GM18951 (cell line): ENCODE results near the gene FSIP1.

Experiments
- POLR2A ChIP-seq: IDR thresholded peaks from 4 replicates; pipeline ENCODE4 v1.6.1; 2011; ENCODE audit warnings: mild to moderate bottlenecking; ENCODE audit not compliant: insufficient read length, insufficient read depth; ENCODE audit errors: extremely low read depth
- in situ Hi-C: fragments of 300-500 bp; cut with MboI; formaldehyde crosslinking; loops from one replicate; pipeline ENCODE4 v1.12.0; 2022; ENCODE audit warnings: low sequenced_read_pairs, mixed read lengths, inconsistent platforms; ENCODE audit not compliant: unreplicated experiment

Gene FSIP1

DNA sequence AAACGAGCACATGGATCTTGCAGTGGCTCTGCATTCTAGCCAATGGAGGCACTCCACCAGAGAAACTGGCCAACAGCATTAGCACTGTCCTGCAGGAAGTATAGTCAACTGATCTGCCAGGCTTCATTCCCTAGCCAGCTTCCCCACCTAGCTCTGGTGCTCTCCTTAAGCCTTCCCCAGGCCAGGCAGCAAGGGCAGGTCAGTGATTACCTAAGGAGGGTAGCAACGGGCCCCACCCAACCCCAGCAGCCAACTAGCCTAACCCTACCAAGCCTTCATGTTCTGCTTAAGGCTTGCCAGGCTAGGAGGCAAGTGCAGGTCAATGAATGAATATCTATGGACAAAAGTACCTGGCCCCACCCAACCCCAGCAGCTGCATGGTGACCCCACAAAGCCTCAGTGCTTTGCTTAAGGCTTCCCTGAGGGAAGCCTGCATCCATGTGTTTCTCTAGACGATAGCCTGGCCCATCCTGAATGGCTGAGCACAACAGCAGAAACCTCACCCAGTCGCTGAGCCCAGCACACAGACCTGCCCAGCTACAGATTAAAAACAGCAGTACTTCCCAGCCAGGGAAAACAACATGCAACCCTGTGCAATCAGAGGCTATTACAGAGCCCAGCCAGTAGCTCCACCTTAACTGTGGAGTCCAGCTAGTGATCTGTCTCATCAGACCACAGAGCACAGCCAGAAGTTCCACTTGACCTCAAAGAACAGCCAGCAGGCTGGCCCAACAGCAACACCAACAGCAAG is 173.3 kb downstream of the FSIP1 start:
- in situ Hi-C loops = no loop called here
- no peak for TF ChIP-seq POLR2A

DNA sequence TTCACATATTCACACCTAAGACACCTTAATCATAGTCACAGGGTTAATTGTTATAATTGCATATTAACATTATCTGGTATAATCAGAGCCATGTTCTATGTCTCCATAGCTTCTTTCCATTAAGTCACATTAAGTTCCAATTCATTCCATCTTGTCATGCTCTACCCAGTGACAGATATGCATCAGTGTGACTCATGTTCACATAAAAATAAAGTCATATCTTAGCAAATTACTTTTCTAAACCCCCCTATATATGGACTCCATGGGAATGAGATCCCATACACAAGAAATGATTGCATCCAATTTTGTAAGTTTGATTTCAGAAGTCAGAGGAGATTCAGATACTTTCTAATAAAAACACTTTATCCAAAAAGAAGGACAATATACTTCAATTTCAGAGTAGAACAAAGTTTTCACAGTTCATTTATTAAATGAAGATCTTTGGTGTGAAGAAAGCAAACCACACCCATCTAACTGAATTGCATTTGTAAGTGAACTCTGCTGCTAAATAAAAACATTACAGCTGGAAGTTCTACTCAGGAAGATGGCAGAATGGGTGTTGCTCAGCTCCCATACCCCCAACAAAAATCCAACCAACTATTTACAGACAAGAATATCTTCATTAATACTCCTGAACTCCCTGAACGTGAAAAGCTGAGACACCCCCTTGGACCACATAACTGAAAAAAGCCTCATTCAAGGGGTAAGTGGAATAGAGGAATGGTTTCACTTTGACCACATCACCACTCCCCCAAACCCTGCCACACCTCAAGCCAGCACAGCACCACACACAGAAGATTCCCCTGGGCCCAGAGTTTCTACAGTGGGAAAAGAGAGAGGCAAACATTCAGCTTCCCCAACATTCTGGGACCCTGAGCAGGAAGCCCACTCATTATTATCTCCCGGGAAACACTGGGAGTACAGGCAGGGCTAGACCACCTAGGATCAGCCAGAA is 174.2 kb downstream of the FSIP1 start:
- no peak for TF ChIP-seq POLR2A
- in situ Hi-C loops = no loop called here

DNA sequence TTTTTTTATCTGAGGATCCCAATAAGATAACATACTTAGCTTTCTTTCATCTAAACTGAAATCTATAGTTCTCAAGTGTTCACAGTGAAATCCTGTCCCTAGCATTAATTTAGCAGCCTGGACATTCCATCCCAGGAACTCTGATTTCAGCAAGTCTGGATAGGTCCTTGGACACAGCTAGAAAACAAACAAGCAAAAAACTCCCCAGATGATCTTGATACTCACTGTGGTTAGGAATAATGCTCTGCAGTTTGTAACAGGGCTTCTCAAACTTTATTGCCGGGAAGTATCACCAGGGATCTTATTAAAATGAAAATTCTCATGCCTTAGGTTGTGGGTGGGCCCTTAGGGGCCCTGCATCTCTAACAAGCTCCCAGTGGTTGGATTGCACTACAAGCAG is 177.5 kb downstream of the FSIP1 start:
- in situ Hi-C loops = no loop called here
- TF ChIP-seq POLR2A = no peak

DNA sequence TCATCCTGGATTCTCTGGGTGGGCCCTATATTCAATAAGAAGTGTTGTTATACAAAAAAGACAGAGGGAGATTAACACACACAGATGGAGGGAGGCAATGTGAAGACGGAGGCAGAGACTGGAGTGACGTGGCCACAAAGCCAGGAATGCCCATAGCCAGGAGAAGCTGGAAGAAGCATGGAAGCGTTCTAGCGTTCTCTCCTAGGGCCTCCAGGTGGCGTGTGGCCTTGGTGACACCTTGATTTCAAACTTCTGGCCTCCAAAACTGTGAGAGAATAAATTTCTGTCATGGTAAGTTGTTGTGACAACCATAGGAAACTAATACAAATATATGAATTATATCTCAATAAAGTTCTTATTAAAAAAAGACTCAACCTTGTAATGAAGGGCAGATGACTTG is 180.5 kb downstream of the FSIP1 start:
- no peak for TF ChIP-seq POLR2A
- in situ Hi-C loops = no loop called here

DNA sequence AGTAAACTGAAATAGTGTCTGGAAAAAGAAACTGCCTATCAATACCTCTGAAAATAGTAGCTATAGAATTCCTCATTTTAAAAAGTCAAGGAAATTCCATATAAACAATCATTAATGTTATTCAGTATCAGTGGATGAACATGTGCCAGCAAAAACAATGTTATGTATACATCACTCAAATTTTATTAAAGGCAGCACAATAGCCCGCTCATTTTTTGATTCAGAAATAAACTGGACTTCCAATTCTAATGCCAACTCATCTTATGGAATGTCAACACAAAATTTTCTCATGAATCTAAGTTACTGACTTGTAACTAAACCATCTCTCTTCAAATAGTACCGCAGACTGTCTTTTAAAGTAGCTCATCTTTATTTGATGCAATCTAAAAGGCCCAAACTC is 182.8 kb downstream of the FSIP1 start:
- in situ Hi-C loops = loop anchor here (25.0 kb wide), 2 partner anchors 788 to 888 kb away; no protein-coding TSS in a partner anchor
- TF ChIP-seq POLR2A = no peak

DNA sequence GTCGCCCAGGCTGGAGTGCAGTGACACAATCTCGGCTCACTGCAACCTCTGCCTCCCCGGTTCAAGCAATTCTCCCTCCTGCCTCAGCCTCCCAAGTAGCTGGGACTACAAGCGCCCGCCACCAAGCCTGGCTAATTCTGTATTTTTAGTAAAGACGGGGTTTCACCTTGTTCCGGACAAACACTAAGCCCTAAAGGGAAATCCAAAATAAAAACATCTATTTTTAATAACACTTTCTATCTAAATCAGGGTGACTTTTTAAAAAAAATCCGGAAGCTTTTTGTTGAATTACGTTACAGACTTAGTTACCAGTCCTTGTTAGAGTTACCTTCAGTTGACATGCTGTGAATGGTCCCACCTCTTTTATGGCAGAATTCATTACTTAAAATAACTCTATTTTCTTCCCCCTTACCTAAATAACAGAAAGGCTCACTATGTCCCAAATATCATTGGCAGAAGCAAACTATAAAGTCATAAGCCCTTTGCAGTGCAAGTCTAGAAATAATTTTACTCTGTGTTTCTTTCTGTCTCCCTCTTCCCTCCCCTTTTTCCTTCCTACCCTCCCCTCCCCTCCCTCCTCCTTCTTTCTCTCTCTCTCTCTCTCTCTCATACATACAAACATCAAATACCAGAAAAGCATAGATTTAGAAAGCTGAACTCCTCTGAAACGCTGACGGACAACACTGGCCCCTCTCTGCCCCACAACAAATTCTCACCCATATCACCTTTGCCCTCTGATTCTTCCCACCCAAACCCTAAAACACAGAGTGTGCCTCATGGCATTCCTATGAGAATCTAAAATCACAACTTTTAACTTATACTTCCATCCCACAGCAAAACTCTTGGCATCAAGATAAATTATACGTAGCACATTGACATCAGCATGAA is 183.4 kb downstream of the FSIP1 start:
- TF ChIP-seq POLR2A = no peak
- in situ Hi-C loops = loop anchor here (25.0 kb wide), 2 partner anchors 787 to 887 kb away; no protein-coding TSS in a partner anchor

DNA sequence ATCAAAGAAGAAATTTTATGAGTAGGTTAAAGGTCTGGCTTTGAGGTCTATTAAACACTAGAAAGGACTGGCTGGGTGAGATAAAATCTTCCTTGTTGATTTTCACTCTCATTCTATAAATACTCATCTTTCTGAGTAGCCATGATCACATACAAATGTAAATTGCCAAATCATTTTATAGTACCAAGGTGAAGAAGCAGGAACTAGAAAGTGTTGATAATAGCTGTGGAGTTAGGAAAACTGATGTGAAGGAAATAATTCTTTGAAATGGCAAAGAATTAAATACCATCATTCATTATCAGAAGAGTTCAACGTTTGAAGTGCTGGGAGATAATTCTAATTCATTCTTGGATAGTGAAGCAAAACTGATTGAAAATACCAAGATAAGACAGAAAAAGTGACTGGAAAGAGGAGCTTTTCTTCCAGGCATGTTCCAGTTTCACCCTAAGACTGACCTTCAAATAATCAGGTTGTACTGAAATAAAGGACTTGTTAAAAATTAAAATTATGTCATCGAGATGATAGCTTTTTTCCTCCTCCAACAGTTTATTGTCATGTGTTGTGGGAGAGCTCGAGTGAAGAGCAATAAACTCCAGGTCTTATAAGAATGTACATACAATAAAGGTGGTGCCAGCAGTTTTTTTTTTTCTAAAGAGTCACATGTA is 184.3 kb downstream of the FSIP1 start:
- TF ChIP-seq POLR2A = no peak
- in situ Hi-C loops = loop anchor here (25.0 kb wide), 2 partner anchors 786 to 886 kb away; no protein-coding TSS in a partner anchor

DNA sequence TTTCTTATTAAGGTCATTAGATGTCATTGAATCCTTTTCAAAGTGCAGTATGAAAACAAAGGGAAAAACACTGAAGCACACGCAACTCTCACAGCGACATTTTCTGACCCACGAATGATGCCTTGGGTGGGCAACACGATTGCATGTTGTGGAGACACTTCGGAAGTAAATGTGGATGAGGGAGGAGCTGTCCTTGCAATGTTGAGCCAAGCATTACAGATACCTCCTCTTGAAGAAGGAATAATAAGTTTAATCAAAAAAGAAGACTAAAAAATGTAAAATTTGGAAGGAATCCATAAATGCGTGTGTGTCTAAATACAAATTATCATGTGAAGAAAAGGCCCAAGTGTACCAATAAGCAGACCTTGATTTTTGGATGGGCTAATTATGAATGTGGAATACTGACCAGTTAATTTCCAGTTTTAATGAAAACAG is 184.9 kb downstream of the FSIP1 start:
- in situ Hi-C loops = loop anchor here (25.0 kb wide), 2 partner anchors 785 to 885 kb away; no protein-coding TSS in a partner anchor

DNA sequence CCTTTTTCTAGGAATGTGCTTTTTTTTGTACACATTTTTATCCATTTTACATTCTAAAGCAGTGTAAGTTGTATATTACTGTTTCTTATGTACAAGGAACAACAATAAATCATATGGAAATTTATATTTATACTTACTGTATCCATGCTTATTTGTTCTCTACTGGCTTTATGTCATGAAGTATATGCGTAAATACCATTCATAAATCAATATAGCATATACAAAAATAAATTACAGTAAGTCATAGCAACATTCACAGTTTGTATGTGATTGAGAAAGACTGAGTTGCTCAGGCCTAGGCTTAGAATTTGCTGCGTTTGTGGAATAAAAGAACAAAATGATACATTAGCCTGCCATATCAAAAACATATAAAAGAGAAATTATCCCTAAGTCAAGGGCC is 185.3 kb downstream of the FSIP1 start:
- in situ Hi-C loops = loop anchor here (25.0 kb wide), 2 partner anchors 785 to 885 kb away; no protein-coding TSS in a partner anchor
- no peak for TF ChIP-seq POLR2A

More for the DNA sequence above, 184.9 kb downstream of the FSIP1 start:
- TF ChIP-seq POLR2A = no peak

DNA sequence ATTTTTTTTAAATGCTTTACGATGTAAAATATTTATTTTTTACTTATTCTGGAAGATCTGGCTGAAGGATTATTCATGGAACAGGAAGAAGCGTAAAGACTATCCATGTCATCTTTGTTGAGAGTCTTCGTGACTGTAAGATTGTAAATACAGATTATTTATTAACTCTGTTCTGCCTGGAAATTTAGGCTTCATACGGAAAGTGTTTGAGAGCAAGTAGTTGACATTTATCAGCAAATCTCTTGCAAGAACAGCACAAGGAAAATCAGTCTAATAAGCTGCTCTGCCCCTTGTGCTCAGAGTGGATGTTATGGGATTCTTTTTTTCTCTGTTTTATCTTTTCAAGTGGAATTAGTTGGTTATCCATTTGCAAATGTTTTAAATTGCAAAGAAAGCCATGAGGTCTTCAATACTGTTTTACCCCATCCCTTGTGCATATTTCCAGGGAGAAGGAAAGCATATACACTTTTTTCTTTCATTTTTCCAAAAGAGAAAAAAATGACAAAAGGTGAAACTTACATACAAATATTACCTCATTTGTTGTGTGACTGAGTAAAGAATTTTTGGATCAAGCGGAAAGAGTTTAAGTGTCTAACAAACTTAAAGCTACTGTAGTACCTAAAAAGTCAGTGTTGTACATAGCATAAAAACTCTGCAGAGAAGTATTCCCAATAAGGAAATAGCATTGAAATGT is 186.1 kb downstream of the FSIP1 start:
- in situ Hi-C loops = loop anchor here (25.0 kb wide), 2 partner anchors 784 to 884 kb away; no protein-coding TSS in a partner anchor
- no peak for TF ChIP-seq POLR2A
